DND-41 (cell line): Measurements from ENCODE around the gene TMC2.

Experiments used
- ATAC-seq: fragments of 200-7000 bp; cut with Tn5 transposase; 3 replicates; pipeline ENCODE4 v1.9.1; 2021; ENCODE audit warnings: low read depth; ENCODE audit not compliant: insufficient read depth
- DNase-seq: peaks from one replicate; pipeline ENCODE4 v3.0.0-alpha.2; 2020
- H2AFZ ChIP-seq: 2 replicates; pipeline ENCODE4 v1.6.0; 2012; ENCODE audit warnings: low read depth, low read length
- H3K27ac ChIP-seq: 2 replicates; pipeline ENCODE4 v1.5.1; 2012; ENCODE audit warnings: low read length, inconsistent platforms
- H3K27me3 ChIP-seq: fragments of 200-600 bp; sonication (generic); 2 replicates; pipeline ENCODE4 v1.6.0; 2012; ENCODE audit warnings: low read length, mild to moderate bottlenecking, inconsistent platforms; ENCODE audit not compliant: insufficient read depth, poor library complexity
- H3K36me3 ChIP-seq: 2 replicates; pipeline ENCODE4 v1.5.1; 2012; ENCODE audit warnings: low read length, inconsistent platforms; ENCODE audit not compliant: insufficient read depth
- H3K4me1 ChIP-seq: 2 replicates; pipeline ENCODE4 v1.5.1; 2012; ENCODE audit warnings: mild to moderate bottlenecking, low read length; ENCODE audit not compliant: insufficient read depth
- H3K4me2 ChIP-seq: 2 replicates; pipeline ENCODE4 v1.6.0; 2012; ENCODE audit warnings: mild to moderate bottlenecking, moderate library complexity, low read length, inconsistent platforms; ENCODE audit not compliant: insufficient read depth
- H3K4me3 ChIP-seq, 2 experiments: fragments of 200-600 bp in 1 of 2; shearing (Covaris generic) in 1 of 2; 2 replicates each; pipeline ENCODE4 v1.5.1; 2012 to 2016; ENCODE audit warnings: inconsistent platforms in 2 of 2, low read length in 2 of 2, mild to moderate bottlenecking in 2 of 2, low read depth in 1 of 2, moderate library complexity in 1 of 2
- H3K79me2 ChIP-seq: 2 replicates; pipeline ENCODE4 v1.6.0; 2012; ENCODE audit warnings: low read length, inconsistent platforms; ENCODE audit not compliant: insufficient read depth
- H3K9ac ChIP-seq: 2 replicates; pipeline ENCODE4 v1.6.0; 2012; ENCODE audit warnings: low read depth, mild to moderate bottlenecking, inconsistent platforms, low read length, moderate library complexity
- H3K9me3 ChIP-seq: 2 replicates; pipeline ENCODE4 v1.5.1; 2012; ENCODE audit warnings: low read length, moderate library complexity, mild to moderate bottlenecking, inconsistent platforms; ENCODE audit not compliant: insufficient read depth, severe bottlenecking
- H4K20me1 ChIP-seq: 2 replicates; pipeline ENCODE4 v1.6.0; 2012; ENCODE audit warnings: low read length; ENCODE audit not compliant: insufficient read depth
- CTCF ChIP-seq: IDR thresholded peaks from 2 replicates; pipeline ENCODE4 v1.5.1; 2012; ENCODE audit warnings: borderline replicate concordance, low read length, moderate library complexity, mild to moderate bottlenecking; ENCODE audit not compliant: poor library complexity, severe bottlenecking; ENCODE audit errors: extremely low read depth
- EZH2 ChIP-seq: IDR thresholded peaks from 3 replicates; pipeline ENCODE4 v1.6.1; 2012; ENCODE audit warnings: borderline replicate concordance, low read depth, mild to moderate bottlenecking, moderate library complexity, low read length, inconsistent platforms; ENCODE audit not compliant: severe bottlenecking

TMC2 gene

GRCh38 chr20:2633381-2633780, 97.0 kb downstream of the TMC2 start:
- no peaks in the 10 kb centered on the region for H3K9me3 ChIP-seq
- DNase-seq (no peak), ATAC-seq (no peak)
- H3K36me3 ChIP-seq = no peaks in the 10 kb centered on the region
- H3K27ac ChIP-seq = no peak overlapping the region
- TF ChIP-seq CTCF (no peak), EZH2 (no peak)
- H2AFZ ChIP-seq = no peak overlapping the region
- no peaks in the 10 kb centered on the region for H4K20me1 ChIP-seq
- H3K4me1 ChIP-seq = no peaks in the 10 kb centered on the region
- no peaks in the 10 kb centered on the region for H3K79me2 ChIP-seq
- H3K9ac ChIP-seq = no peak overlapping the region
- H3K27me3 ChIP-seq = peaks cover 24% of the 10 kb centered on the region
- no peak overlapping the region for H3K4me3 ChIP-seq
- H3K4me2 ChIP-seq = no peak overlapping the region

- no peak overlapping the region for H2AFZ ChIP-seq
- H3K27me3 ChIP-seq = peaks cover 21% of the 10 kb centered on the region
- no peaks in the 10 kb centered on the region for H3K9me3 ChIP-seq
- H3K4me3 ChIP-seq = no peak overlapping the region
- DNase-seq = no peak
- no peak overlapping the region for H3K4me2 ChIP-seq
- no peaks in the 10 kb centered on the region for H3K36me3 ChIP-seq
- H3K9ac ChIP-seq = no peak overlapping the region
- TF ChIP-seq EZH2 (no peak), CTCF (no peak)
- no peak for ATAC-seq
- no peaks in the 10 kb centered on the region for H3K4me1 ChIP-seq
- no peak overlapping the region for H3K27ac ChIP-seq
- H4K20me1 ChIP-seq = no peaks in the 10 kb centered on the region
- H3K79me2 ChIP-seq = no peaks in the 10 kb centered on the region
These were observed 100.9 kb downstream of the TMC2 start for GRCh38 chr20:2637246-2637645.

GRCh38 chr20:2640260-2640659, 103.9 kb downstream of the TMC2 start:
- H2AFZ ChIP-seq = no peak overlapping the region
- no peaks in the 10 kb centered on the region for H3K79me2 ChIP-seq
- no peak for ATAC-seq
- H3K27ac ChIP-seq = no peak overlapping the region
- no peak overlapping the region for H3K4me2 ChIP-seq
- no peaks in the 10 kb centered on the region for H3K9me3 ChIP-seq
- TF ChIP-seq EZH2 (no peak), CTCF (no peak)
- H3K4me3 ChIP-seq = no peak overlapping the region
- DNase-seq = no peak
- H3K27me3 ChIP-seq = peaks cover 4% of the 10 kb centered on the region
- H3K9ac ChIP-seq = no peak overlapping the region
- no peaks in the 10 kb centered on the region for H3K4me1 ChIP-seq
- H3K36me3 ChIP-seq = no peaks in the 10 kb centered on the region
- no peaks in the 10 kb centered on the region for H4K20me1 ChIP-seq

GRCh38 chr20:2640899-2641298, 104.5 kb downstream of the TMC2 start:
- Histone ChIP-seq H3K9me3 (no peaks in the 10 kb centered on the region), H3K4me1 (no peaks in the 10 kb centered on the region), H2AFZ (no peak overlapping the region), H3K4me3 (no peak overlapping the region), H3K27me3 (no peaks in the 10 kb centered on the region), H4K20me1 (no peaks in the 10 kb centered on the region), H3K4me2 (no peak overlapping the region), H3K79me2 (no peaks in the 10 kb centered on the region), H3K27ac (no peak overlapping the region), H3K36me3 (no peaks in the 10 kb centered on the region), H3K9ac (no peak overlapping the region)
- ATAC-seq = no peak
- DNase-seq = no peak
- TF ChIP-seq EZH2 (no peak), CTCF (no peak)
